ENCODE results near the gene NEK4.

DNA sequence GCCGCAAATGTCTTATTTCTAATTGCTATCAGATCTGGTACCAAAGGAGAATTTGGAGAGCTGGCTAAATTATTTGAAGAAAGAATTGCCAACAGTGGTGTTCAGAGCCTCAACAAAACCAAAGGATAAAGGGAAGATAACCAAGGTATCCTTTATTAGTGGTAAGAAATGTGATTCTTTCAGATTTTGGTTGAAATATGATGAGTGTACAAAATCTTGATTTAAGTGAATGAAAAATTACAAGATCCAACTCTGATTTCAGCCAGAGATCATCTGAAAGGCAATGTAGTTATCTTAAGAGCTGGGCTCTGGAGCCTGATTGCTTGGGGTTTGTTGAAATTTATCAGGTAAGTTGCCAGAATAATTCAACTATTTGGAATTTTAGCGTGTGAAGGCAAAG lies 80.2 kb downstream of the NEK4 start:
- TF ChIP-seq, protein P1, sequence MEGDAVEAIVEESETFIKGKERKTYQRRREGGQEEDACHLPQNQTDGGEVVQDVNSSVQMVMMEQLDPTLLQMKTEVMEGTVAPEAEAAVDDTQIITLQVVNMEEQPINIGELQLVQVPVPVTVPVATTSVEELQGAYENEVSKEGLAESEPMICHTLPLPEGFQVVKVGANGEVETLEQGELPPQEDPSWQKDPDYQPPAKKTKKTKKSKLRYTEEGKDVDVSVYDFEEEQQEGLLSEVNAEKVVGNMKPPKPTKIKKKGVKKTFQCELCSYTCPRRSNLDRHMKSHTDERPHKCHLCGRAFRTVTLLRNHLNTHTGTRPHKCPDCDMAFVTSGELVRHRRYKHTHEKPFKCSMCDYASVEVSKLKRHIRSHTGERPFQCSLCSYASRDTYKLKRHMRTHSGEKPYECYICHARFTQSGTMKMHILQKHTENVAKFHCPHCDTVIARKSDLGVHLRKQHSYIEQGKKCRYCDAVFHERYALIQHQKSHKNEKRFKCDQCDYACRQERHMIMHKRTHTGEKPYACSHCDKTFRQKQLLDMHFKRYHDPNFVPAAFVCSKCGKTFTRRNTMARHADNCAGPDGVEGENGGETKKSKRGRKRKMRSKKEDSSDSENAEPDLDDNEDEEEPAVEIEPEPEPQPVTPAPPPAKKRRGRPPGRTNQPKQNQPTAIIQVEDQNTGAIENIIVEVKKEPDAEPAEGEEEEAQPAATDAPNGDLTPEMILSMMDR (IDR thresholded peaks at IDR 0.05; ENCODE audit: insufficient read depth, low read length) = no peak
- TF ChIP-seq POLR2AphosphoS5 (IDR thresholded peaks at IDR 0.05; ENCODE audit: low read depth) (no peak), SPI1 (IDR thresholded peaks at IDR 0.05; ENCODE audit: borderline replicate concordance, low read depth) (no peak)
- TF ChIP-seq, protein P2, sequence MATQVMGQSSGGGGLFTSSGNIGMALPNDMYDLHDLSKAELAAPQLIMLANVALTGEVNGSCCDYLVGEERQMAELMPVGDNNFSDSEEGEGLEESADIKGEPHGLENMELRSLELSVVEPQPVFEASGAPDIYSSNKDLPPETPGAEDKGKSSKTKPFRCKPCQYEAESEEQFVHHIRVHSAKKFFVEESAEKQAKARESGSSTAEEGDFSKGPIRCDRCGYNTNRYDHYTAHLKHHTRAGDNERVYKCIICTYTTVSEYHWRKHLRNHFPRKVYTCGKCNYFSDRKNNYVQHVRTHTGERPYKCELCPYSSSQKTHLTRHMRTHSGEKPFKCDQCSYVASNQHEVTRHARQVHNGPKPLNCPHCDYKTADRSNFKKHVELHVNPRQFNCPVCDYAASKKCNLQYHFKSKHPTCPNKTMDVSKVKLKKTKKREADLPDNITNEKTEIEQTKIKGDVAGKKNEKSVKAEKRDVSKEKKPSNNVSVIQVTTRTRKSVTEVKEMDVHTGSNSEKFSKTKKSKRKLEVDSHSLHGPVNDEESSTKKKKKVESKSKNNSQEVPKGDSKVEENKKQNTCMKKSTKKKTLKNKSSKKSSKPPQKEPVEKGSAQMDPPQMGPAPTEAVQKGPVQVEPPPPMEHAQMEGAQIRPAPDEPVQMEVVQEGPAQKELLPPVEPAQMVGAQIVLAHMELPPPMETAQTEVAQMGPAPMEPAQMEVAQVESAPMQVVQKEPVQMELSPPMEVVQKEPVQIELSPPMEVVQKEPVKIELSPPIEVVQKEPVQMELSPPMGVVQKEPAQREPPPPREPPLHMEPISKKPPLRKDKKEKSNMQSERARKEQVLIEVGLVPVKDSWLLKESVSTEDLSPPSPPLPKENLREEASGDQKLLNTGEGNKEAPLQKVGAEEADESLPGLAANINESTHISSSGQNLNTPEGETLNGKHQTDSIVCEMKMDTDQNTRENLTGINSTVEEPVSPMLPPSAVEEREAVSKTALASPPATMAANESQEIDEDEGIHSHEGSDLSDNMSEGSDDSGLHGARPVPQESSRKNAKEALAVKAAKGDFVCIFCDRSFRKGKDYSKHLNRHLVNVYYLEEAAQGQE (IDR thresholded peaks at IDR 0.05; ENCODE audit: insufficient replicate concordance, low read depth) = no peak

All from HL-60 (cell line).